Gastrocnemius medialis (tissue), 4 donors: ENCODE data around the gene DDX24. TPM values are rescaled to one million over a fixed set of nuclear protein-coding genes. Genes with fewer than 3 reads are reported as not detected.

Source experiments
- ATAC-seq, 2 donors: fragments of 150-250 bp; one replicate each; pipeline ENCODE4 v1.9.1; 2016
- DNase-seq, 2 donors: peaks; one replicate each; pipeline ENCODE4 v3.0.0-alpha.2; 2019
- H3K27ac ChIP-seq, 4 donors: fragments of 200-600 bp; sonication (generic); 1 replicate in 1 of 4; 2 replicates in 3 of 4; pipeline ENCODE4 v1.5.1; 2016 to 2018; ENCODE audit warnings: mild to moderate bottlenecking in 2 of 4, moderate library complexity in 1 of 4
- H3K27me3 ChIP-seq, 3 donors: fragments of 200-600 bp; sonication (generic) in 2 of 3; 1 replicate in 1 of 3; 2 replicates in 2 of 3; pipeline versions ENCODE4 v1.5.1 to v1.6.0; 2016 to 2019; ENCODE audit warnings: mild to moderate bottlenecking in 1 of 3, moderate library complexity in 1 of 3
- H3K36me3 ChIP-seq, 2 donors: fragments of 200-600 bp; sonication (generic) in 1 of 2; one replicate each; pipeline ENCODE4 v1.5.1; 2017 to 2018
- H3K4me1 ChIP-seq, 2 donors: fragments of 200-600 bp; sonication (generic) in 1 of 2; one replicate each; pipeline ENCODE4 v1.5.1; 2016 to 2017; ENCODE audit warnings: mild to moderate bottlenecking in 2 of 2
- H3K4me3 ChIP-seq, 4 donors: fragments of 200-600 bp; sonication (generic) in 3 of 4; 1 replicate in 1 of 4; 2 replicates in 3 of 4; pipeline ENCODE4 v1.5.1; 2016 to 2019; ENCODE audit warnings: mild to moderate bottlenecking in 2 of 4
- H3K9me3 ChIP-seq, 3 donors: fragments of 200-600 bp; sonication (generic) in 2 of 3; 1 replicate in 1 of 3; 2 replicates in 2 of 3; pipeline ENCODE4 v1.5.1; 2016 to 2019
- CTCF ChIP-seq, 5 experiments: fragments of 450-650 bp in 3 of 5; fragments of 200-600 bp in 2 of 5; sonication (generic) in 2 of 5; IDR thresholded peaks in 4 of 5; conservative IDR thresholded peaks in 1 of 5; 1 replicate in 4 of 5; 2 replicates in 1 of 5; pipeline ENCODE4 v1.5.1; 2016 to 2019; ENCODE audit warnings: antibody characterized with exemption in 5 of 5, mild to moderate bottlenecking in 3 of 5, moderate library complexity in 3 of 5
- POLR2A ChIP-seq, 2 donors: fragments of 450-650 bp; IDR thresholded peaks; one replicate each; pipeline ENCODE4 v1.6.1; 2017; ENCODE audit warnings: antibody characterized with exemption in 2 of 2, mild to moderate bottlenecking in 2 of 2, moderate library complexity in 2 of 2
- in situ Hi-C, 4 donors: fragments of 200-750 bp; cut with MboI; loops; one replicate each; pipeline versions ENCODE4 v1.15.0 to v1.8.0; 2017; ENCODE audit warnings: low sequenced_read_pairs in 4 of 4
- intact Hi-C: fragments of 100-400 bp; cut with DNase I; formaldehyde crosslinking; loops from one replicate; pipeline ENCODE4 v1.15.1; 2023; ENCODE audit warnings: low total_unique reads
- total RNA-seq, 4 donors: library from RNA; depleted of rRNA; stranded (reverse); fragments of >200 nt; gene quantifications; one replicate each; pipeline versions ENCODE4 v1.1.0 to v1.2.3, GENCODE V29; 2016

Gene DDX24
- total RNA-seq, 4 donors from 2014 or later = 106 to 200 (median 128) TPM

GRCh38 chr14:94121485-94121884 is 40.5 kb upstream of the DDX24 start:
- no peak for ATAC-seq
- no peak for DNase-seq
- TF ChIP-seq POLR2A (IDR thresholded peaks at IDR 0.05) = no peak
- Histone ChIP-seq H3K27me3 (peaks cover 0 to 3% (median 0%) of the 10 kb centered on the region in 3 donors), H3K36me3 (no peaks in the 10 kb centered on the region), H3K4me3 (no peak overlapping the region), H3K27ac (no peak overlapping the region), H3K4me1 (no peaks in the 10 kb centered on the region), H3K9me3 (peaks cover 0 to 9% (median 0%) of the 10 kb centered on the region in 3 donors)
- intact Hi-C loops = no loop called here
- in situ Hi-C loops = no loop called here

- peaks cover 0 to 9% (median 0%) of the 10 kb centered on the region in 3 donors for H3K9me3 ChIP-seq
- H3K27me3 ChIP-seq = peaks cover 0 to 3% (median 0%) of the 10 kb centered on the region in 3 donors
- DNase-seq = no peak
- no peak for ATAC-seq
- H3K4me1 ChIP-seq = no peaks in the 10 kb centered on the region
- no peaks in the 10 kb centered on the region for H3K36me3 ChIP-seq
- TF ChIP-seq CTCF (IDR thresholded peaks at IDR 0.05 in 4 of 5, conservative IDR thresholded peaks at IDR 0.05 in 1 of 5) = no peak
- no peak for TF ChIP-seq POLR2A (IDR thresholded peaks at IDR 0.05)
- H3K27ac ChIP-seq = no peak overlapping the region
- in situ Hi-C loops = no loop called here
- H3K4me3 ChIP-seq = no peak overlapping the region
- intact Hi-C loops = no loop called here
Measured at GRCh38 chr14:94120667-94121340, 39.8 kb upstream of the DDX24 start.

GRCh38 chr14:94119071-94119470 is 38.1 kb upstream of the DDX24 start:
- Histone ChIP-seq H3K4me3 (no peak overlapping the region), H3K27ac (no peak overlapping the region), H3K4me1 (no peaks in the 10 kb centered on the region), H3K27me3 (peaks cover 0 to 3% (median 0%) of the 10 kb centered on the region in 3 donors), H3K9me3 (peaks cover 0 to 9% (median 0%) of the 10 kb centered on the region in 3 donors), H3K36me3 (no peaks in the 10 kb centered on the region)
- intact Hi-C loops = no loop called here
- ATAC-seq (no peak), DNase-seq (no peak)
- TF ChIP-seq POLR2A (IDR thresholded peaks at IDR 0.05) = no peak
- TF ChIP-seq CTCF (IDR thresholded peaks at IDR 0.05 in 4 of 5, conservative IDR thresholded peaks at IDR 0.05 in 1 of 5) = no peak
- in situ Hi-C loops = no loop called here

- DNase-seq = no peak
- ATAC-seq = no peak
- H3K9me3 ChIP-seq = peaks cover 0 to 9% (median 0%) of the 10 kb centered on the region in 3 donors
- no peaks in the 10 kb centered on the region for H3K36me3 ChIP-seq
- no peak for TF ChIP-seq POLR2A (IDR thresholded peaks at IDR 0.05)
- TF ChIP-seq CTCF (IDR thresholded peaks at IDR 0.05 in 4 of 5, conservative IDR thresholded peaks at IDR 0.05 in 1 of 5) = no peak
- intact Hi-C loops (no loop called here), in situ Hi-C loops (no loop called here)
- H3K27ac ChIP-seq = no peak overlapping the region
- H3K27me3 ChIP-seq = peaks cover 0 to 3% (median 0%) of the 10 kb centered on the region in 3 donors
- H3K4me1 ChIP-seq = no peaks in the 10 kb centered on the region
- H3K4me3 ChIP-seq = no peak overlapping the region
Measured at GRCh38 chr14:94117856-94118255, 36.9 kb upstream of the DDX24 start.

- H3K4me1 ChIP-seq = no peaks in the 10 kb centered on the region
- DNase-seq (no peak), ATAC-seq (no peak)
- peaks cover 0 to 9% (median 0%) of the 10 kb centered on the region in 3 donors for H3K9me3 ChIP-seq
- no peaks in the 10 kb centered on the region for H3K36me3 ChIP-seq
- H3K27ac ChIP-seq = no peak overlapping the region
- no peak overlapping the region for H3K4me3 ChIP-seq
- H3K27me3 ChIP-seq = peaks cover 0 to 3% (median 0%) of the 10 kb centered on the region in 3 donors
- in situ Hi-C loops = no loop called here
- no peak for TF ChIP-seq CTCF (IDR thresholded peaks at IDR 0.05 in 4 of 5, conservative IDR thresholded peaks at IDR 0.05 in 1 of 5)
- TF ChIP-seq POLR2A (IDR thresholded peaks at IDR 0.05) = no peak
- intact Hi-C loops = no loop called here
Measured at GRCh38 chr14:94116701-94117100, 35.7 kb upstream of the DDX24 start.
